Brain pericyte (primary cell): ENCODE data around the gene ANTXR1.

ENCODE experiments used
- DNase-seq: peaks from one replicate; pipeline ENCODE4 v3.0.0-alpha.2; 2012; ENCODE audit warnings: low read depth, low spot score

ANTXR1 gene

DNA sequence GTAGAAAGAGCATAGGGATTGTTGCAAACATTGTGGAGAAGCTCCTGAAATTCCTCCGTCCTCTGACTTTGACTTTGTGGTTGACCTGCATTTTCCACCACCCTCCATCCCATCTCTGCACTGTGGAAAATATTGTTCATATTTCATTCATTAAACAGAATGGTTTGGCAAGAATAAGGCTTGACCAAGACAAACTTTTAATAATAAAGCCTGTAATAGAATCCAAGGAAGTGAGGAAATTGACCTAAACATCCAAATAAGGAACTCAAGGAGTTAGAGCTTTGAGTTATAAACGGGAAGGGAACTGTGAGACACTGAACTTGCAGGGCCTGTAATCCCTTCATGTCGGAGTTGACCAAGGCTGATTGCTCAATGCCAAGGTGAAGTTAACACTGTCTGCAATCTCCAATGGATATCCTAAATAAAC is 258.9 kb downstream of the ANTXR1 start:
- no peak for DNase-seq

GRCh38 chr2:69272803-69273471 is 260.0 kb downstream of the ANTXR1 start:
- peak; percentile 16 for DNase-seq

DNA sequence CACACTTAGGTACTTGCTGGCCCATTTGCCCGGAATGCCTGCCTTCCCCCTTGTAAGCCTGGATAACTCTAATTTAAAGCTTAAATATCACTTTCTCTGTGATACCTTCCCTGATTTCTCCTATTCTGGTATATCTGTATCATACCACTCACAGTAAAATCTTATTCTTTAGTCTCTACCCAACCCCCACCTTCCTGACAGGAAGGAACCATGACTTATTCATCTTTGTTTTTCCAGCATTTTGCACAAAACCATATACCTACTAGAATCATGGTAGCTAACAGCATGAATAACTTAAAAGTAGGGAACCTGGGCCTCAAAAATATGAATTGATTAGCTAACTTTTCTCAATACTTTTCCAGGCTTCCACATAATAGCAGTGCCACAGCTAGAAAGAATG is 262.5 kb downstream of the ANTXR1 start:
- DNase-seq = no peak

- no peak for DNase-seq
These were observed 265.4 kb downstream of the ANTXR1 start for GRCh38 chr2:69278366-69278765.

- DNase-seq = no peak
These were observed 266.2 kb downstream of the ANTXR1 start for GRCh38 chr2:69279211-69279610.

DNA sequence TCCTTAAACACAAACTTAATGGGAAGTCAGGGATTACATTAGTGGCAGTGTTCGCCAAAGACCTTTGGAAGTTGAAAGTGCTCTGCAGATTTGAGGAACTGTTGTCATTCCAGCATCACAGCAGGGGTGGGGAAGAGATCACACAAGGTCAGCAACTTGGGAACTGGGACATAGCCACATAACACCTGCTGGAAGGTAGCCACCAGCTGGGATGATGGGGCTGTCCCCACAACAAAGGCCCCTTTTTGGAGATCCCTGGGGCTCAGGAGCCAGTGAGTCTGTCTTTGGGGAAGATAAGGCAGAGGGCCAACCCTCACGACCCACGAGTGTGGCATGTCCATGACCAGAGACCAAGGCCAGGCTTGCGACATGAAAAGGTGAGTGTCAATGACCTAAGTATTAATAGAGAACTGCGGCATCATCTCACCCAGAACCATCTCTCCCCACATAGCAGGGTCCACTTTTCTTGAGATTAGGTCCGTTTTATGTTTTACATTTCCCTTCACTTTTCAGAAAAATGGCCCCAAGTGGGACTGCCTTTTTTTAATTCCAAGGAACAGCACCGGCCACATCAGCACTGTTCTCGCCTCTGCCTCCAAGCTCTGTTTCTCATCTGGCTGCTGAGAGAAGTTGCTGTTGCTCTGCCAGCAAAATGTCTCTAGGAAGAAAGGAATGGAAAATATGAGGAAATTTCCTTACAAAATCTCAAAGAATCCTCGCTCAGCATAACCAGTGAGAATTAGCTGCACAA is 267.1 kb downstream of the ANTXR1 start:
- DNase-seq = no peak

DNA sequence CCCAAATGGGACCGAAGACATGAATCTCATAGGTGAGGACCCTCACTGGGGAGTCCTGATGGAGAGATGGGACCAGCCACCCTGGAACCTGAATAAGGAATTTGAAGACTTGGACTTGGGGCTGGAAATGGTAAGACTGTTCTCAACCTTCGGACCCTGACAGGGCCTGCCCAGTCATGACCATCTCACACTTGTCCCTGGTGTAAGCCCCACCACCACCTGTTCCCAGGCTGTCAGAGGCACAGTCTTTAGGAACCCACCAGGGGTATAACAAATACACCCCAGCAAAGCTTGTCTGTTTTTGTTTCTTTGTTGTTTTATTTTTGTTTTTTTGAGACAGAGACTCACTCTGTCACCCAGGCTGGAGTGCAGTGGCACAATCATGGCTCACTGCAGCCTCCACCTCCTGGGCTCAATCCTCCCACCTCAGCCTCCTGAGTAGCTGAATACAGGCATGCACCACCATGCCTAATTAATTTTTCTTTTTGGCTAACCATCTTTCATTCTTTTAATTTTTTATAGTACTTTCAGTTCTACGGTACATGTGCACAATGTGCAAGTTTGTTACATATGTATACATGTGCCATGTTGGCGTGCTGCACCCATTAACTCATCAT is 267.9 kb downstream of the ANTXR1 start:
- no peak for DNase-seq

DNA sequence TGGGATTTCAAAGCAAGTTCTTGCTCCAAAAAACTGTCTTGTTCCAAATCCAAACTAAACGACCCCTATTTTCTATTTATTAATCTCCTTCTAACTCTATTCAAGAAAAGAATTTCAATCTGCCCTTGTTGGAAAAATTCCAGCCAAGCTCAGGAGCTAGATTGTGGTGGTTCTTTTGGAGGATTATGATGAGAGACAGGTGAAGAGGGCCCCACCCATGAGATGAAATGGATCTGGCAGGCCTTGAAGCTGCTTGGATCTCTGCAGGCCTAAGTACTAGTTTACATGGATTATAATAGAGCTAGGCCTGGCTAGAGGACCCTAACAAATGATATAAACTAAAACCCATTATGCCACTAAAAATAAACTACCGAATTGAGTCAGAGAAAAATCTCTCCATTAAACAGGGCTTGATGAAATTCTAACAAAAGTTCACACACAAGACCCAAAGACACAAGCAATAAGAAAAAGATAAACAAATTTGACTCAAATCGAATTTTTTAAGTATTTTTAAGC is 272.5 kb downstream of the ANTXR1 start:
- DNase-seq = no peak

GRCh38 chr2:69287544-69287943 is 274.6 kb downstream of the ANTXR1 start:
- DNase-seq = no peak

GRCh38 chr2:69288429-69288828 is 275.4 kb downstream of the ANTXR1 start:
- no peak for DNase-seq

- DNase-seq = no peak
These were observed 278.1 kb downstream of the ANTXR1 start for GRCh38 chr2:69291004-69291650.

- DNase-seq = no peak
These were observed 278.7 kb downstream of the ANTXR1 start for GRCh38 chr2:69291721-69292120.

GRCh38 chr2:69292256-69292655 is 279.3 kb downstream of the ANTXR1 start:
- no peak for DNase-seq

- DNase-seq = no peak
These were observed 283.4 kb downstream of the ANTXR1 start for GRCh38 chr2:69296421-69296820.

DNA sequence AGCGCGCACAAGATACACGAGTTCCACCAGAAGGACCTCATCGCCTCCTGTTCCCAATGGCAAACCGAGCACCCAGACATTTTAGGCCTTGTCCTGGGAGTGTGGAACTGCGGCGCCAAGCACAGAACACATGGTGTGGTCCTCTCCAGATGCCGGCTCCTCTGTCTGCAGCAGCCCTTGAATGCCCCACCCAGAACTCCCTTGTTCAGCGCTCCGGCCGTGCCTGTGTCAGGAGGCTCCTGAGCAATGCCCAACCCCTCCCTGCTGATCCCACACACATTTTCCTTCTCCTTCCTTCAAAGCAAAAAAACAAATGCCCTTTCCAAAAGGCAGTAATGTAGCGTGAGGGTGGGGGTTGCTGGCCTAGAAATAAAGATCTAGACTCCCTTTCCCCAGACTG is 284.2 kb downstream of the ANTXR1 start:
- no peak for DNase-seq

DNA sequence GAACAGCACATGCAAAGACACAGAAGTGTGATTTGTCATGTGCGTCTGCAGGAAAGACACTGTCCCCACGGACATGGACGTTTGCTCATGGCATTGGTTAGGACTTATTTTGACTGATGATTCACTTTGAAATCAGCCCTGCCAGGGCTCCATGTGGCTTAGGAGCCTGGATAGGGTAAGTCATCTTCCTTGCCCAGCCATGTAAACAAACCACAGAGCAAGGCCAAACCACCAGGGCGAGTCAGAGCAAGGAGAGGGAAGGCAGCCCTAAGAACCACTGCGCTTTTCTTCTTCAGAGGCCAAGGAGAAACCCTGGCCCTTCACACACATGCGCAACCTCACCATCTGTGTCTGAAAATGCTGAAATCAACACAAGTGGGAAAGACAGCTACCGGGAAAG is 285.3 kb downstream of the ANTXR1 start:
- DNase-seq = peak; percentile 84

GRCh38 chr2:69298862-69299261 is 285.9 kb downstream of the ANTXR1 start:
- DNase-seq = peak; percentile 71
